Parathyroid adenoma (tissue), 2 donors: ENCODE data around the gene RECQL.

Source experiments
- H2AFZ ChIP-seq: fragments of 300-600 bp; sonication (generic); one replicate; pipeline ENCODE4 v1.7.0; 2017; ENCODE audit warnings: antibody characterized with exemption, mild to moderate bottlenecking
- H3K27ac ChIP-seq: fragments of 300-600 bp; sonication (generic); one replicate; pipeline ENCODE4 v1.7.0; 2017
- H3K27me3 ChIP-seq: fragments of 300-600 bp; sonication (generic); one replicate; pipeline ENCODE4 v1.7.0; 2017; ENCODE audit warnings: low read length; ENCODE audit not compliant: control insufficient read depth, insufficient read depth
- H3K36me3 ChIP-seq: fragments of 300-600 bp; sonication (generic); one replicate; pipeline ENCODE4 v1.7.0; 2017; ENCODE audit warnings: low read length; ENCODE audit not compliant: control insufficient read depth, insufficient read depth
- H3K4me1 ChIP-seq: fragments of 300-600 bp; sonication (generic); one replicate; pipeline ENCODE4 v1.7.0; 2017; ENCODE audit warnings: control low read depth
- H3K4me2 ChIP-seq: fragments of 300-600 bp; sonication (generic); one replicate; pipeline ENCODE4 v1.7.0; 2017; ENCODE audit warnings: low read length
- H3K4me3 ChIP-seq: fragments of 300-600 bp; sonication (generic); one replicate; pipeline ENCODE4 v1.7.0; 2017; ENCODE audit warnings: low read depth, low read length
- H3K79me2 ChIP-seq: fragments of 300-600 bp; sonication (generic); one replicate; pipeline ENCODE4 v1.7.0; 2017; ENCODE audit warnings: control low read depth
- H3K9ac ChIP-seq: fragments of 300-600 bp; sonication (generic); one replicate; pipeline ENCODE4 v1.7.0; 2017; ENCODE audit warnings: mild to moderate bottlenecking
- H3K9me3 ChIP-seq: fragments of 300-600 bp; sonication (generic); one replicate; pipeline ENCODE4 v1.7.0; 2017; ENCODE audit warnings: low read length; ENCODE audit not compliant: control insufficient read depth
- TF ChIP-seq, protein P1 (sequence below): fragments of 300-600 bp; sonication (generic); IDR thresholded peaks from one replicate; pipeline ENCODE4 v1.7.0; 2017; ENCODE audit warnings: antibody characterized with exemption, mild to moderate bottlenecking
- donor health status: primary hyperparathyroidism.

RECQL gene

DNA sequence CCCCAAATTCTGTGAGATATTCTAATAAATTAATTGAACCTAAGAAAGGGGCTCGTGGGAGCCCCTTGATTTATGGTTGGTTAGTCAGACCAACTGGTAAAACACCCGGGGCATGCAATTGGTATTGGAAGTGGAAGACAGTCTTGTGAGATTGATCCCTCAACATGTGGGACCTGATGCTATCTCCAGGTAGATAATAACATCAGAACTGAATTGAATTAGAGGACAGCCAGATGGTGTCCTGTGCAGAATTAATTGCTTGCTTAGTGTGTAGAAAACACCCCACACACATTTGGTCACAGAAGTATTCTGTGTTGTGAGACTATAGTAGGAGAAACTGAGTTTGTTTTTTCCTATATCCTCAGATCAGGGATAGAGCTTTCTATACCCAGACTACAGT lies 42.0 kb downstream of the RECQL start:
- Histone ChIP-seq H3K79me2 (no peaks in the 10 kb centered on the region), H3K9ac (no peak overlapping the region), H3K27ac (no peak overlapping the region), H3K9me3 (no peaks in the 10 kb centered on the region), H3K4me2 (no peak overlapping the region), H2AFZ (no peak overlapping the region), H3K4me3 (no peak overlapping the region), H3K36me3 (no peaks in the 10 kb centered on the region), H3K27me3 (no peaks in the 10 kb centered on the region), H3K4me1 (no peaks in the 10 kb centered on the region)
- TF ChIP-seq, protein P1, sequence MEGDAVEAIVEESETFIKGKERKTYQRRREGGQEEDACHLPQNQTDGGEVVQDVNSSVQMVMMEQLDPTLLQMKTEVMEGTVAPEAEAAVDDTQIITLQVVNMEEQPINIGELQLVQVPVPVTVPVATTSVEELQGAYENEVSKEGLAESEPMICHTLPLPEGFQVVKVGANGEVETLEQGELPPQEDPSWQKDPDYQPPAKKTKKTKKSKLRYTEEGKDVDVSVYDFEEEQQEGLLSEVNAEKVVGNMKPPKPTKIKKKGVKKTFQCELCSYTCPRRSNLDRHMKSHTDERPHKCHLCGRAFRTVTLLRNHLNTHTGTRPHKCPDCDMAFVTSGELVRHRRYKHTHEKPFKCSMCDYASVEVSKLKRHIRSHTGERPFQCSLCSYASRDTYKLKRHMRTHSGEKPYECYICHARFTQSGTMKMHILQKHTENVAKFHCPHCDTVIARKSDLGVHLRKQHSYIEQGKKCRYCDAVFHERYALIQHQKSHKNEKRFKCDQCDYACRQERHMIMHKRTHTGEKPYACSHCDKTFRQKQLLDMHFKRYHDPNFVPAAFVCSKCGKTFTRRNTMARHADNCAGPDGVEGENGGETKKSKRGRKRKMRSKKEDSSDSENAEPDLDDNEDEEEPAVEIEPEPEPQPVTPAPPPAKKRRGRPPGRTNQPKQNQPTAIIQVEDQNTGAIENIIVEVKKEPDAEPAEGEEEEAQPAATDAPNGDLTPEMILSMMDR, result no peak

DNA sequence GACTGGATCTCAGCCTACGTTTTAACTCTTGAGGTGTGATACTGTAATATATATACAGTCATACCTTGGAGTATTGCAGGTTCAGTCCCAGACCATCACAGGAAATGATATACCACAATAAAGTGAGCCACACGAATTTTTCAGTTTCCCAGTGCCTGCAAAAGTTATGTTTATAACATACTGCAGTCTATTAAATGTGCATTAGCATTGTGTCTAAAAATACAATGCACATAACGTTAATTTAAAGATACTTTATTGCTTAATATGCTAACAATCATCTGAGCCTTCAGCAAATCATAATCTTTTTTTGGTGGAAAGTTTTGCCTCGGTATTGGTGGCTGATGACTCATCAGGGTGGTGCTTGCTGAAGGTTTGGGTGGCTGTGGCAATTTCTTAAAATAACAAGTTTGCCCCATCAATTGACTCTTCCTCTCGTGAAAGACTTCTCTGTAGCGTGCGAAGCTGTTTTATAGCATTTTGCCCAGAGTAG lies 45.1 kb downstream of the RECQL start:
- H2AFZ ChIP-seq, result no peak overlapping the region
- no peak overlapping the region for H3K4me3 ChIP-seq
- H3K4me1 ChIP-seq, result no peaks in the 10 kb centered on the region
- no peaks in the 10 kb centered on the region for H3K27me3 ChIP-seq
- H3K79me2 ChIP-seq, result no peaks in the 10 kb centered on the region
- no peaks in the 10 kb centered on the region for H3K36me3 ChIP-seq
- TF ChIP-seq, protein P1, result no peak
- H3K4me2 ChIP-seq, result no peak overlapping the region
- H3K9me3 ChIP-seq, result no peaks in the 10 kb centered on the region
- no peak overlapping the region for H3K9ac ChIP-seq
- no peak overlapping the region for H3K27ac ChIP-seq

DNA sequence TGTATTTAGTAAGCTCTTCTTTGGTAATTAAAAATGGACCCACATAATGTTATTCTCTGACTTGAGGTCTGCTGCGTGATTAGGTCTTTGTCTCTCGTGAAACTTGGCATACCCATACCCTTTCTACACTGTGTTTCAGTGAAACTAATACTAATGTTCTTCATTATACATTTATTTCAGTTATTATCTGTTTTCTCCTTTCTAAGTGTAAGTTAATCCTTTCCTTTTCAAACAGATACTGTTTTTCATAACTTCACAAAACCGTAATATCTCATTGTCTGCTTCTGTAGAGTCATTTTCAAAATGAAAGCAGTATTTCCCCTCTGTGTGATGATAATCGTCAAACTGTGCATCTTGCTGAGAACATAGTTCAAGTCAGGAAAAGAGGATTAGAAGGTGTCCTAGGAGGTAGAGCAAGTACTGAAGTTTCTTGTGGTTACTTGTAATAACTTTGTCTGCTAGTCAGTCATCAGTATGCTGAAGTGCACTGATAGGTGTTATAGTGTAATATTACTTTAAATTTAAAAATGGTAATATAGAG lies 48.1 kb downstream of the RECQL start:
- Histone ChIP-seq H3K4me2 (no peak overlapping the region), H3K4me1 (no peaks in the 10 kb centered on the region), H3K4me3 (no peak overlapping the region), H3K36me3 (no peaks in the 10 kb centered on the region), H3K79me2 (no peaks in the 10 kb centered on the region), H3K9me3 (no peaks in the 10 kb centered on the region), H2AFZ (no peak overlapping the region), H3K27me3 (no peaks in the 10 kb centered on the region), H3K9ac (no peak overlapping the region), H3K27ac (no peak overlapping the region)
- TF ChIP-seq, protein P1, result no peak

DNA sequence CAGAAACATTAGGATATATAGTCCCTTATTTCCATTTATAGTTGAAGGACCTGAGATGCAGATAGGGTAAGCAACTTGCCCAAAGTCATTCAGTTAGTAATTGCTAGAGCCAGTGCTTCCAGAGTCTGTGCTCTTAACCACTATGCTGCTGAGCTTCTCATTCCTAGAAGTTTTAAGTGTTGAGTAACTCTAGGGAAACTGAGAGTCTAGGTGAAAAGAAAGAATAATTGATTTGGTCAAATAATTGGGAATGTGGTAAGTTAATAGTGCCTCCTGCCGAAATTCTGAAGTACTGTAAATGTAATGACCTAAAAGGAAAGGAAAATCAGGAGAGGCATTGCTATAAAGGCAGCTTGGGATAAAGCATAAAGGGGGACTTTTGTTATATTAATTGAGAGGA lies 49.9 kb downstream of the RECQL start:
- no peaks in the 10 kb centered on the region for H3K9me3 ChIP-seq
- H3K4me3 ChIP-seq, result no peak overlapping the region
- no peaks in the 10 kb centered on the region for H3K4me1 ChIP-seq
- no peak overlapping the region for H3K27ac ChIP-seq
- no peaks in the 10 kb centered on the region for H3K27me3 ChIP-seq
- no peaks in the 10 kb centered on the region for H3K79me2 ChIP-seq
- H3K9ac ChIP-seq, result no peak overlapping the region
- TF ChIP-seq, protein P1, result no peak
- H3K4me2 ChIP-seq, result no peak overlapping the region
- H3K36me3 ChIP-seq, result no peaks in the 10 kb centered on the region
- no peak overlapping the region for H2AFZ ChIP-seq
